Activated CD8-positive, alpha-beta T cell treated with anti-CD3 and anti-CD28 coated beads, Interleukin-2, amount 10 ng/mL, durations not matched to agents 7 days and 5 days (primary cell): Measurements from ENCODE around the gene EFHC2. TPM values are rescaled to one million over a fixed set of nuclear protein-coding genes. Genes with fewer than 3 reads are reported as not detected.

Source experiments
- ATAC-seq: fragments of 150-1000 bp; cut with Tn5 transposase; one replicate; pipeline ENCODE4 v1.10.0; 2021; ENCODE audit warnings: moderate library complexity
- CTCF ChIA-PET: fragments of 350-600 bp; sonication (Branson Sonifier 250); formaldehyde crosslinking; loops from one replicate; lab custom pipeline; 2021; ENCODE audit warnings: antibody characterized with exemption; lab: Charles Lee
- POLR2A ChIA-PET: fragments of 350-600 bp; sonication (Branson Sonifier 250); formaldehyde crosslinking; loops from one replicate; lab custom pipeline; 2021; ENCODE audit warnings: antibody characterized with exemption; lab: Charles Lee
- DNase-seq: peaks from one replicate; pipeline ENCODE4 v3.0.0-alpha.2; 2020
- H3K27ac Mint-ChIP-seq: one replicate; pipeline ENCODE4 v1.8.0; 2021; ENCODE audit warnings: mild to moderate bottlenecking, mixed read lengths
- H3K27me3 Mint-ChIP-seq: one replicate; pipeline ENCODE4 v1.8.0; 2021; ENCODE audit warnings: low read depth, mixed read lengths
- H3K36me3 Mint-ChIP-seq: one replicate; pipeline ENCODE4 v1.8.0; 2021; ENCODE audit warnings: low read depth, mixed read lengths
- H3K4me1 Mint-ChIP-seq: one replicate; pipeline ENCODE4 v1.8.0; 2021; ENCODE audit warnings: low read depth, mixed read lengths
- H3K4me3 Mint-ChIP-seq: one replicate; pipeline ENCODE4 v1.8.0; 2021; ENCODE audit warnings: mild to moderate bottlenecking, mixed read lengths
- H3K9me3 Mint-ChIP-seq: one replicate; pipeline ENCODE4 v1.8.0; 2022; ENCODE audit warnings: mixed read lengths; ENCODE audit not compliant: insufficient read depth
- total RNA-seq, 2 experiments: library from RNA; stranded (reverse); gene quantifications; one replicate each; pipeline ENCODE4 v1.2.3, GENCODE V29; 2021

The EFHC2 gene
- total RNA-seq, 2 experiments from 2014 or later, result 0.31 to 0.53 TPM

GRCh38 chrX:44178274-44179053 is 165.0 kb downstream of the EFHC2 start:
- no peak for DNase-seq
- Mint-ChIP-seq H3K36me3 (no peaks in the 10 kb centered on the region), H3K9me3 (no peaks in the 10 kb centered on the region), H3K4me1 (no peaks in the 10 kb centered on the region), H3K27ac (no peak overlapping the region), H3K4me3 (no peak overlapping the region), H3K27me3 (no peaks in the 10 kb centered on the region)
- CTCF ChIA-PET, result interaction anchor here (0.6 kb wide), 1 partner anchor 31 kb away, joined by 3 read pairs; no protein-coding TSS in a partner anchor
- no peak for ATAC-seq
- POLR2A ChIA-PET, result no interaction called here

- Mint-ChIP-seq H3K27ac (no peak overlapping the region), H3K27me3 (no peaks in the 10 kb centered on the region), H3K4me1 (no peaks in the 10 kb centered on the region), H3K36me3 (no peaks in the 10 kb centered on the region), H3K9me3 (no peaks in the 10 kb centered on the region), H3K4me3 (no peak overlapping the region)
- ChIA-PET CTCF (no interaction called here), POLR2A (no interaction called here)
- DNase-seq (no peak), ATAC-seq (no peak)
Observed at GRCh38 chrX:44175455-44175854, 168.0 kb downstream of the EFHC2 start.

- H3K27me3 Mint-ChIP-seq, result no peaks in the 10 kb centered on the region
- H3K27ac Mint-ChIP-seq, result no peak overlapping the region
- no peaks in the 10 kb centered on the region for H3K4me1 Mint-ChIP-seq
- POLR2A ChIA-PET, result no interaction called here
- no peak overlapping the region for H3K4me3 Mint-ChIP-seq
- CTCF ChIA-PET, result no interaction called here
- no peaks in the 10 kb centered on the region for H3K9me3 Mint-ChIP-seq
- H3K36me3 Mint-ChIP-seq, result no peaks in the 10 kb centered on the region
- DNase-seq (no peak), ATAC-seq (no peak)
Observed at GRCh38 chrX:44174061-44174460, 169.4 kb downstream of the EFHC2 start.

- Mint-ChIP-seq H3K4me1 (no peaks in the 10 kb centered on the region), H3K9me3 (no peaks in the 10 kb centered on the region), H3K27ac (no peak overlapping the region), H3K4me3 (no peak overlapping the region), H3K36me3 (no peaks in the 10 kb centered on the region), H3K27me3 (no peaks in the 10 kb centered on the region)
- POLR2A ChIA-PET, result no interaction called here
- ATAC-seq (no peak), DNase-seq (no peak)
- CTCF ChIA-PET, result no interaction called here
Observed at GRCh38 chrX:44173219-44173618, 170.3 kb downstream of the EFHC2 start.

- Mint-ChIP-seq H3K27me3 (no peaks in the 10 kb centered on the region), H3K4me3 (no peak overlapping the region), H3K36me3 (no peaks in the 10 kb centered on the region), H3K9me3 (no peaks in the 10 kb centered on the region), H3K27ac (no peak overlapping the region), H3K4me1 (no peaks in the 10 kb centered on the region)
- ChIA-PET POLR2A (no interaction called here), CTCF (no interaction called here)
- DNase-seq, result no peak
- no peak for ATAC-seq
Observed at GRCh38 chrX:44167116-44167515, 176.4 kb downstream of the EFHC2 start.

GRCh38 chrX:44162964-44163475 is 180.5 kb downstream of the EFHC2 start:
- H3K4me1 Mint-ChIP-seq, result no peaks in the 10 kb centered on the region
- ChIA-PET CTCF (no interaction called here), POLR2A (no interaction called here)
- no peaks in the 10 kb centered on the region for H3K36me3 Mint-ChIP-seq
- H3K4me3 Mint-ChIP-seq, result no peak overlapping the region
- no peak for ATAC-seq
- H3K27me3 Mint-ChIP-seq, result no peaks in the 10 kb centered on the region
- no peak overlapping the region for H3K27ac Mint-ChIP-seq
- no peaks in the 10 kb centered on the region for H3K9me3 Mint-ChIP-seq
- DNase-seq, result no peak

- H3K4me3 Mint-ChIP-seq, result no peak overlapping the region
- no peaks in the 10 kb centered on the region for H3K27me3 Mint-ChIP-seq
- no peak overlapping the region for H3K27ac Mint-ChIP-seq
- POLR2A ChIA-PET, result no interaction called here
- H3K4me1 Mint-ChIP-seq, result no peaks in the 10 kb centered on the region
- no peak for ATAC-seq
- H3K36me3 Mint-ChIP-seq, result no peaks in the 10 kb centered on the region
- CTCF ChIA-PET, result no interaction called here
- DNase-seq, result no peak
- no peaks in the 10 kb centered on the region for H3K9me3 Mint-ChIP-seq
Observed at GRCh38 chrX:44157858-44158257, 185.6 kb downstream of the EFHC2 start.

DNA sequence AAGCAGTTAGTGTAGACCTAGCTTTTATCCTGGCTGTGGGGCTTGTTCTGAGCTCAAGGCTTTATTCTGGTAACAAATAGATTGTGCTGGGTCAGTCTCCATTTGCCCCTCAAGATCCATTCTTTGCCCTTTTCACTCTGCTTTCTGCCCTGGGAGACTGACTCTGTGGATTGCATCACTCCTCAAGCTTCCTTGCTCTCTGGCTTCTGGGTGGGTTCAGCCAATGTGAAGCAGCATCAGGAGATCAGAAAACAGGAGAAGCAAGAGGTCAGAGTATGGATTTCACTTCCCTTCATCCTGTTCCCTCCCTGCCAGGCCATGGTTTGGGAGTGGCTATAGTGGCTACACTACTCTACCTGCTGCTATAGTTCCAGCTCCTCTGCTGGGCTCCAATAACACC is 186.2 kb downstream of the EFHC2 start:
- Mint-ChIP-seq H3K36me3 (no peaks in the 10 kb centered on the region), H3K4me3 (no peak overlapping the region), H3K27ac (no peak overlapping the region), H3K4me1 (no peaks in the 10 kb centered on the region), H3K9me3 (no peaks in the 10 kb centered on the region), H3K27me3 (no peaks in the 10 kb centered on the region)
- CTCF ChIA-PET, result no interaction called here
- no peak for DNase-seq
- POLR2A ChIA-PET, result no interaction called here
- no peak for ATAC-seq

- Mint-ChIP-seq H3K9me3 (no peaks in the 10 kb centered on the region), H3K27ac (no peak overlapping the region), H3K4me3 (no peak overlapping the region), H3K27me3 (no peaks in the 10 kb centered on the region), H3K4me1 (no peaks in the 10 kb centered on the region), H3K36me3 (no peaks in the 10 kb centered on the region)
- DNase-seq (no peak), ATAC-seq (no peak)
- ChIA-PET CTCF (no interaction called here), POLR2A (no interaction called here)
Observed at GRCh38 chrX:44156726-44157125, 186.7 kb downstream of the EFHC2 start.

- Mint-ChIP-seq H3K36me3 (no peaks in the 10 kb centered on the region), H3K27ac (no peak overlapping the region), H3K9me3 (no peaks in the 10 kb centered on the region), H3K27me3 (no peaks in the 10 kb centered on the region), H3K4me1 (no peaks in the 10 kb centered on the region), H3K4me3 (no peak overlapping the region)
- ATAC-seq (no peak), DNase-seq (no peak)
- ChIA-PET POLR2A (no interaction called here), CTCF (no interaction called here)
Observed at GRCh38 chrX:44155126-44155525, 188.3 kb downstream of the EFHC2 start.

- DNase-seq (no peak), ATAC-seq (no peak)
- Mint-ChIP-seq H3K27me3 (no peaks in the 10 kb centered on the region), H3K4me3 (no peak overlapping the region), H3K9me3 (no peaks in the 10 kb centered on the region), H3K4me1 (no peaks in the 10 kb centered on the region), H3K36me3 (no peaks in the 10 kb centered on the region), H3K27ac (no peak overlapping the region)
- ChIA-PET CTCF (no interaction called here), POLR2A (no interaction called here)
Observed at GRCh38 chrX:44152852-44153251, 190.6 kb downstream of the EFHC2 start.

- ChIA-PET POLR2A (no interaction called here), CTCF (interaction anchor here (0.6 kb wide), 1 partner anchor 31 kb away, joined by 3 read pairs; no protein-coding TSS in a partner anchor)
- ATAC-seq (no peak), DNase-seq (no peak)
- H3K4me3 Mint-ChIP-seq, result no peak overlapping the region
- H3K9me3 Mint-ChIP-seq, result no peaks in the 10 kb centered on the region
- no peaks in the 10 kb centered on the region for H3K4me1 Mint-ChIP-seq
- no peaks in the 10 kb centered on the region for H3K27me3 Mint-ChIP-seq
- no peaks in the 10 kb centered on the region for H3K36me3 Mint-ChIP-seq
- no peak overlapping the region for H3K27ac Mint-ChIP-seq
Observed at GRCh38 chrX:44147130-44147529, 196.3 kb downstream of the EFHC2 start.
